GM18861 (cell line): ENCODE measurements around the gene RAB9A.
"Not testable (repeated sequence)": the region's sequence is repeated elsewhere in the genome, so short reads cannot be mapped to it uniquely, and the experiment has no call there.

Experiments
- ATAC-seq: cut with Tn5 transposase; IDR thresholded peaks from one replicate; pipeline ENCODE4 v1.9.1; 2021; ENCODE audit not compliant: unreplicated experiment

Gene RAB9A

GRCh38 chrX:13669246-13669737, 19.6 kb upstream of the RAB9A start:
- ATAC-seq: peak; percentile 62

GRCh38 chrX:13669755-13670154, 19.2 kb upstream of the RAB9A start:
- not testable (repeated sequence) for ATAC-seq

GRCh38 chrX:13670197-13670596, 18.7 kb upstream of the RAB9A start:
- ATAC-seq: no peak

- no peak for ATAC-seq
These were observed 15.9 kb upstream of the RAB9A start for GRCh38 chrX:13673016-13673415.

GRCh38 chrX:13676885-13677284, 12.0 kb upstream of the RAB9A start:
- ATAC-seq: no peak

GRCh38 chrX:13679700-13680099, 9.2 kb upstream of the RAB9A start:
- ATAC-seq: not testable (repeated sequence)

- no peak for ATAC-seq
These were observed 7.3 kb upstream of the RAB9A start for GRCh38 chrX:13681595-13681994.

- ATAC-seq: no peak
These were observed 4.6 kb upstream of the RAB9A start for GRCh38 chrX:13684361-13684760.

GRCh38 chrX:13685126-13685763, 3.7 kb upstream of the RAB9A start:
- ATAC-seq: no peak

GRCh38 chrX:13687203-13687602, 1.7 kb upstream of the RAB9A start:
- ATAC-seq: no peak

GRCh38 chrX:13688384-13688957, 457 bp upstream of the RAB9A start:
- no peak for ATAC-seq

GRCh38 chrX:13689741-13690211, 848 bp downstream of the RAB9A start:
- ATAC-seq: no peak

GRCh38 chrX:13690836-13691235, 1.9 kb downstream of the RAB9A start:
- no peak for ATAC-seq

- no peak for ATAC-seq
These were observed 3.0 kb downstream of the RAB9A start for GRCh38 chrX:13691841-13692371.

GRCh38 chrX:13692771-13693231, 3.9 kb downstream of the RAB9A start:
- ATAC-seq: no peak

- no peak for ATAC-seq
These were observed 4.5 kb downstream of the RAB9A start for GRCh38 chrX:13693341-13693961.

GRCh38 chrX:13694359-13694758, 5.4 kb downstream of the RAB9A start:
- ATAC-seq: no peak

- ATAC-seq: no peak
These were observed 6.1 kb downstream of the RAB9A start for GRCh38 chrX:13694983-13695382.

- no peak for ATAC-seq
These were observed 6.7 kb downstream of the RAB9A start for GRCh38 chrX:13695601-13696115.

- peak; percentile 50 for ATAC-seq
These were observed 8.5 kb downstream of the RAB9A start for GRCh38 chrX:13697455-13697854.

GRCh38 chrX:13697976-13698375, 9.0 kb downstream of the RAB9A start:
- no peak for ATAC-seq

- ATAC-seq: no peak
These were observed 9.5 kb downstream of the RAB9A start for GRCh38 chrX:13698432-13698831.
